HT-29 (cell line): ENCODE measurements around the gene PHACTR3. TPM values are rescaled to one million over a fixed set of nuclear protein-coding genes. Genes with fewer than 3 reads are reported as not detected.

Experiments
- DNase-seq: peaks from one replicate; pipeline ENCODE4 v3.0.0-alpha.2; 2015; ENCODE audit warnings: low spot score
- total RNA-seq: library from RNA; depleted of rRNA; stranded (reverse); fragments of >200 nt; shearing (Covaris generic); gene quantifications from 2 replicates; pipeline ENCODE4 v1.2.3, GENCODE V29; 2014

Gene PHACTR3
- total RNA-seq, 1 experiment from 2014 or later, result 0.18 TPM

- no peak for DNase-seq
Measured at GRCh38 chr20:59750209-59750840, 146.0 kb downstream of the PHACTR3 start.

- peak; percentile 78 for DNase-seq
Measured at GRCh38 chr20:59751075-59751711, 146.9 kb downstream of the PHACTR3 start.

DNA sequence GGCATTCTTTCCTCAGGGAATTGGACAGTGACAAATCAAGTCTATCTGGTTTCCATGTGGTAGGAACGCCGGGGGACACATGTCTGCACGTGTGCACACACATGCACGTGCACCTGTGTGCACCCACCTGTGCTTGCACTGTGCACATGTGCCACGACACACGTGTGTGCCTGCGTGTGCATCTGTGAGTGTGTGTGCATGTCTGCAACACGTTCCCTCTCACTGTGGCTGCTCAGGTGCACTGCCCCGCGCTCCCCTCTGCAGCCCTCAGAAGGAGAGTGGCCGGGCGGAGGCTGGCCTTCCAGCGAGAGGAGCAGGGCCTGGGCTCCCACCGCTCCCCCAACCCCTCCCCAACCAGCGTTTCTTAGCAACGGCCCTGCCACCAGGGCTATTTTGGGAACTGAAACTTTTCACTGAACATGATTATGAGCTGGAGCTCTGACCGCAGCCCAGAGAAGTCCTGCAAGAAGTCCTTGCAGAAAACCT lies 147.8 kb downstream of the PHACTR3 start:
- no peak for DNase-seq

DNA sequence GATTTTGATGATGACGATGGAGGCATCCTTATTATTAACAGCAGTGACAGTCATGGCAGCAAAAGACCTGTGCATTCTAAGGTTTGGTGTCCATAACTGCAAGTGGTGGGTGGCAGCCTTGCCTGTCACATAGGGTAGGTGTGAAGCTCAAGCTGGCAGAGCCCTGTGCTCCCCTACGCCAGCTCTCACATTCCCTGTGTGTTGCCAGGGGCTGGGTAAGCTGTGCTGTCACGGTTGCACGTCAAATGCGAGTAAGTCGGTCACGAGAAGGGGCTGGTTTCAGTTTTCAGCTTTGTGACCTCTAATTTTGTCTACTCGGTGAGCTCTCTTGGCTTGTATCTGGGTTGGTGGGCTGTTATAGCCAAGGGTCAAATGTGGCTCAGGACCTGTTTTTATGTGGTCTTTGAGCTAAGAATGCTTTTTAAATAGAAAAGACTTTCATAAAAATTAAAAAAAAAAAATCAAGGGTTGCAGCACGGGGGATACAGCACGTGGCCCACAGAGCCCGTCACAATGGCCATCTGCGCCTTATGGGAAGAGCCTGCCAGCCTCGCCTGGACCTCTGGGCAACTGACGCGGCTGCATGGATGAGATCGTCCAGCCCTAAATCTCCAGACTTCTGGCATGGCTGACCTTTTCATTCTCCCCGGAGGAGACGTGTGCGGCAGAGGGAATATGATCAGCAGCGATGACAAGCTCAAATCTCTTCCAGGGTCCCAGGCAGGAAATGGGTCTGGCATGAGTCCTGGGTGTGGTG lies 148.5 kb downstream of the PHACTR3 start:
- DNase-seq, result no peak

DNA sequence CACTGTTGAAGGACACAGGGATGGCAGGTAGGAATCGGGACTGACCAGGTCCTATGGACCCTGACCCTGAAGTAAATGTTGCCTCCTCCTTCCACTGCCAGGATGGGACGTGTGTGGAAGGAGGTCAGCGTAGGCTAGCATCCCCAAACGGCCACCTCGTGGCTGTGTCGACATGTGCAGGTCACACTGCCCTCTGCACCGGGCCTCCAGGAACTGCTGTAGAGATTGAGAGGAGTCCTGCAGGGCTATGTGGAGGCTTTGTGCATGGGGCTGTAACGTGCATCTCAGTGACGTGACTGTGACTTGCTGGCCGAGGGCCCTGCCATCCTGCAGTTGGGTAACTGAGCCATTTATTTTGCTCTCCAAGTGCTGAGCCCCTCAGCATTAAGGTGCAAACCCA lies 149.5 kb downstream of the PHACTR3 start:
- DNase-seq, result no peak

GRCh38 chr20:59754551-59754950 lies 150.2 kb downstream of the PHACTR3 start:
- no peak for DNase-seq

DNA sequence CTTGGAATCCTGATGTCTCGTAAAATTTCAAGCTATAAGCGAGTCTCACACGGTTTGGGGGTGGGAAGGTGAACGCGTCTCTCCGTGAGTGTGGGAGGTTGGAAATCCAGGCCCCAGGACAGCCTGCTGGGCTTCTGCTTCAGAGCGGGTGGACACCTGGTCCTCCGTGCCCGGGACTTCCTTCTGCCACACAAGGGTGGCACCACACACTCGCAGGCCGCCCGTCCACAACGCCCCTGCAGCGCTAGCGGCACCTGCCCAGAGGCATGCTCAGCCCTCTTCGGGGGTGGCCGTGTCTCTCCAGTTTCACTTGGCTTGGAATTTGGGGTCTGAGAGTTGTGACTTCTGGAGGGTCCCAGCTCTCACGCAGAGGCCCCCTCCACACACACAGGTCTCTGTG lies 151.9 kb downstream of the PHACTR3 start:
- DNase-seq, result no peak

GRCh38 chr20:59764037-59764436 lies 159.7 kb downstream of the PHACTR3 start:
- no peak for DNase-seq

DNA sequence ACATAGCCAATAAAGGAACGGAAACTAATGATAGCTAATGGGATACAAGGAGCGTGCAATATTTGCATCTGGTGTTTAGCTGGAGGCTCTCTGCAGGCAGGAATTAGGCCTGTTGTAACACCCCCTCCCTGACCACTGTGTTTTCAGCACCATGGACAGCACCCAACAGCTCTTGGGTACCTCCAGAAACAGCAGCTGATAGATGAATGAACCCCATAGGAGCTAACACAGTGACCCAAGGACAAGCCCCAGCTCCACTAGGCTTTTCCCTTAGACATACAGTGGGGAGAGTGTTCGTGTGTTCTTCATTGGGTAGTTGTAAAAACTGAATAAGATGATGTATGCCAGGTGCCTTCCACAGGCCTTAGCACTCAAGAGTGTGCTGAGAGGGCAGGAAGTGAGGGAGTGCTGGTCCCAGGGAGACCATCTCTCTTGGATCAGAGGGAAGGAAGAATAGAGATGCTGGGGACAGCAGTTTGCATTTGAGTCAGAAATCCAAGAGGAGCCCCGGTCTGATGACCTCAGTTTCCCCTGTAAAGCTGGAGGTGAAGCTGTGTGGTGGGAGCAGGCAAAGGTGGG lies 161.3 kb downstream of the PHACTR3 start:
- peak; percentile 50 for DNase-seq

GRCh38 chr20:59767656-59768055 lies 163.3 kb downstream of the PHACTR3 start:
- no peak for DNase-seq

GRCh38 chr20:59770270-59770669 lies 165.9 kb downstream of the PHACTR3 start:
- DNase-seq, result peak; percentile 52

DNA sequence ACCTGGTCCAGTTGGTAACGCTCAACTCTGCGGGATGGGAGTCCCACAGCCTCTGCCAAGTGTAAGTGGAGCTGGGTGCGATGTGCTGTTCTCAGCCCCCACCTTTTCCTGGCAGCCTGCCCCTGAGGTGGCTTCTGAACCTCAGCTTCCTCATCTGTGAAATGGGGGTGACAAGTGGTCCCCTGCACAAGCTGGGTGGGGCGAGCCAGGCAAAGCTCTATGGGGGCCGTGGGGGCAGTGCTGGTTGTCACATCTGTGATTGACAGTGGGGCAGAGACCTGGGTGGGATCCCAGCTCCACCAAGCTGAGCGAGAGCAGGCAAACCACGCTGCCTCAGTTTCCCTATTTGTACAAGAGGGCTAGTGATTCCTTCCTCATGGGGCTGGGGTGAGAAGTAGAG lies 166.5 kb downstream of the PHACTR3 start:
- DNase-seq, result no peak

DNA sequence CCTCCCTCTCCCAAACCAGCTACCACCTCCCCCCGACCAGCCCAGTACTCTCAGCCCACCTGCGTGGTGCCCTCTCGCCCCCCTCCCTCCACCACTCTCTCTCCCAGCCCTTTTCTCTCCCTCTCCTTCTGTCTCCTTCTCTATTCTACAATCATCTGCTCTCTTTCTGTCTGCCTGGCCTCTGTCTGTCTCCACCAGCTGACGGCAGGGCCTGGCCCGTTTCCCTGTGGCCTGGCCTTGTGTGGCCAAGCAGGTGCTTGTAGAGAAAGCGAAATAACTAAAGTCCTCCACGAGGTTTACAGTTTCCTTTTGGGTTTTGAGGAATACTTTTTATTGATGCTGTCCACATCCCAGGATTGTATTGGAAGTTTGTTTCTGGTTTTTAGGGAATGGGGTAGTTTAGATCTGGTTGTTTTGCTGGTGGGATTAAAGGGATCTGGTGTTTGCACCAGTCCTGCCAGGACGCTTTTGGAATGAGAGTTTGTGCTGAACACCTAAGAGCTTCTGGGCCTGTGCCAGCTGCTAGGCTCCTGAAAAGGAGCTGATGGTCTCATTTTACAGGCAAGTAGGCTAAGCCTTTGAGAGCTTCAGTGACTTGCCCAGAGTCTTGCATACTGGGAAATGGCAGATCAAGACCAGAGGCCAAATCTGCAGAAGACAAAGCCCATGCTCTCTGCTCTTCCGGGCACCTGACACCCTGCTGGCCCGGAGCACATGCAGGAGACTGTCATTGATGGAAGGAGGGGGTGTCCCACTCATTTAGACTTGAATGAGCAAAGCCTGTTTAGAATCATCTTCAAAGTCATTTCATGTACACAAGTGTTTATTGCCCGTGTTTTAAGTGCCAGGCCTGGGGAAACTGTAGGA lies 167.4 kb downstream of the PHACTR3 start:
- no peak for DNase-seq

GRCh38 chr20:59772373-59772705 lies 168.0 kb downstream of the PHACTR3 start:
- DNase-seq, result no peak

GRCh38 chr20:59772931-59773913 lies 168.9 kb downstream of the PHACTR3 start:
- no peak for DNase-seq

DNA sequence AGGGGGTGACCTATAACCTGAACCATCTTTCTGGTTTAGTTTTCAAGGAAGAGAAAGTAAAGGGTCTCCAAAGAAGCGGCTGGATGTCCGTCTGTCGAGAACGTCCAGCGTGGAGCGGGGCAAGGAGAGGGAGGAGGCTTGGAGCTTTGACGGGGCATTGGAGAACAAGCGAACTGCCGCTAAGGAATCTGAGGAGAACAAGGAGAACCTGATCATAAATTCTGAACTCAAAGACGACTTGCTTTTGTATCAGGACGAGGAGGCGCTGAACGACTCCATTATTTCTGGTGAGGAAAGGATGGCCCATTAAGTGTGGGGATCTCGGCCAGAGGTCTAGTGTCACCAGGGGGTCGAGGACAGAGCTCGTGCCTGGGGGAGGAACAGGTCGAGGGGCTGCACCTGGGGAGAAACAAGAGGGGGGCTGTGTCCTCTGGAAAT lies 169.9 kb downstream of the PHACTR3 start:
- DNase-seq, result no peak

DNA sequence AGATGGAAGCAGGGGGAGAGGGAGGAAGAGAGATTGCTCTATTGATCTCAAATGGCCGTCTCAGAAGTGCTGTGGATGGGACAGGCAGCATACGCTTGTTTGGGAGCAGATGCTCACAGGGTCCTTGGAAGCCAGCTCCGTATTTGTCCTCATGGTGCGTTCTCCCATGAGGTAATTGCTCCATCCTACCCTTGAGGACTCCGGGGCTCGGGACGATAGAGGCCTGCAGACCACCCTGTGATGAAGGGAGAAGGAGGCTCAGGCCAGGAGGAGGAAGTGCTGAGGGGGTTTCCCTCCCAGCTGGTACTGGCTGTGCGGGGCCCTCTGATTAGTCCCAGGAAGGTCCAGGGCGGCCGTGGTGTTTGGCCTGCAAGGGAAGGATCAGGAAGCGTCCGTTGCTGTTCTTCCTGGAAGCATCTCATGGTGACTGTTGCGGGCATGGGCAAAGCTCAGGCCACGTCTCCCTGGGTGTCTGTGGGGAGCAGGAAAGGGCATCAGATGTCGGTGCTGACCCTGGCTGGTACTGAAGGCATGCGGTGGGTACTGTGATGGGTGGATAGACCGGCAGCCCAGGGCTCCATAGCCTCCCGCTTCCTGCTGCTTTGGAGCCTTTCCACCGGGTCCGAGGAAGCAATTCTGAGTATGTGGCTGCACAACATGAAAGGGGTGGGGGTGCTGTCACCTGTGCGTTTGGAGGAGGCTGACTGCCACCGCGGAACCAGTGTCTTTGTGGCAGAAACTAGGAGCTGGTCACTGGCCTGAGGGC lies 170.8 kb downstream of the PHACTR3 start:
- no peak for DNase-seq

DNA sequence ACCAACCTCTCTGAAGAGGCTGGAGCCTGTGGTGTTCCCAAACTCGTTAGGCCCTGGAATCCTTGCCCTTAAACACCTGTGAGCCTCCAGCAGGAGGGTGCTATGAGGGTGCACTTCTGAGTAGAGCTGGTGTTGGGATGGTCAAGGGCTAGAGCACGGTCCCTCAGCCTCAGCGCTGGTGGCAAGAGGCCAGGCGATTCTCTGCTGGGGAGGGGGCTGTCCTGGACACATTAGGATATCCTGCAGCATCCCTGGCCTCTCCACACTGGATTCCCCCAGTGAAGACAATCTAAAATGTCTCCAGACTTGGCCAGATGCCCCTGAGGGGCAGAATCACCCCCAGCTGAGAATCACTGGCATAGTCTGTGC lies 171.3 kb downstream of the PHACTR3 start:
- no peak for DNase-seq

DNA sequence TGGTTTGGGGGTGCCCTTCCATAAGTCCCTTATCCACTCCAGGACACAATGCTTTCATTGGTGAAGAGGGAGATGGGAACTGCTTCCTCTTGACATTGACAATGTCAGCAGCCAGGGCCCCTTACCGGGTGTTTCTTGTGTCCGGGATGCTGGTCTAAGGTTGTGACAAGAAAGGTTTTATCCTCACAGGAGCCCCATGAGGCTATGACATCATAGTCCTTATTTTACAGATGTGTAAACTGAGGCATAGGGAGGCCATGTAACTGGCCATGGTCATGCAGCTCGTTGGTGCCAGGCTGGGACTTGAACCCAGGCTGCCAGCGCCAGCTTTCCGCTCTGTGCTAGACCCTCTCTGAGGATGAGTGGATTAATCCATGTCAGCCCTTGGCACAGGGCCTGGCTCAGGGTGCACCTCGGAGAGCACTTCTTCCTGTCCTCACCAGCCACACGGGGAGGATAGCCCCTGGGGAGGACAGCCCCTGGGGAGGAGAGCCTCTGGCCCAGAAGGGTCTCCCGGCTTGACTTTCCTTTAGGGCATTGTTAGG lies 171.8 kb downstream of the PHACTR3 start:
- no peak for DNase-seq
